ENCODE measurements around the gene KLF1. TPM values are rescaled to one million over a fixed set of nuclear protein-coding genes. Genes with fewer than 3 reads are reported as not detected.
"Not testable (repeated sequence)": the region's sequence is repeated elsewhere in the genome, so short reads cannot be mapped to it uniquely, and the experiment has no call there.

The KLF1 gene
- total RNA-seq, 2 donors from 2014 or later, result 0.61 TPM; not detected in 1

DNA sequence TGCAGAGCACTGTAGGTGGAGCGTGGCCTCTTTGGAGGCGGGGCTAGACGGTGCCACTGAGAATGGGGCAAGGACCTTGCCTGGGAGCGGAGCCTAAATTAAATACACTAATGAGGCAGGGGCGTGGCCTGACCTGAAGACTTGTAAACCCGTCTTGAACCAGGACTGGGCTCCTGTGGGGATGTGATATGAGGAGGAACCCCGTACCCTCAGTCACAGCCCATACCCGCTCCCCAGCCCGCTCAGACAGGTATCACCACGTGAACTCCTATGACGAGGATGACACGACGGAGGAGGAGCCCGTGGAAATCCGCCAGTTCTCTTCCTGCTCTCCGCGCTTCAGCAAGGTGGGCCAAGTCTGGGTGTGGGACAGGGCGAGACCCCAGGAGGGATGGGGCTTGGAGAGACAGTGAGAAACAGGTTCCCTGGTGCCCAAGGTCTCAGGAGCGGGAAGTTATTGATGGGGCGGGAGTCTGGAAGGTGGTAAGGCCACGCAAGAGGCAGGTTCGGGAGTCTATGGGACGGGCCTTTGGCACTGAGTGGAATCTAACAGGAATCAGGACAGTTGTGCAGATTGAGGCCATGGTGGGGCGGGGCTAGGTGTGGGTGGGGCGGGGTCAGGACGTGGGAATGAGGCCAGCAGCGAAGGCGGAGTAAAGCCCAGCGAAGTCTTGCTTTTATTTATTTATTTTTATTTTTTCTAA lies 20.4 kb downstream of the KLF1 start:
- H3K27ac Mint-ChIP-seq, result no peak overlapping the region
- no peak for ATAC-seq (replicated peaks)
- H3K27me3 Mint-ChIP-seq, result peaks cover 5% of the 10 kb centered on the region
- peak overlapping the region; percentile 64 for H3K4me3 Mint-ChIP-seq
- H3K4me1 Mint-ChIP-seq, result peaks cover 11% of the 10 kb centered on the region
- H3K36me3 Mint-ChIP-seq (ENCODE audit: low read depth), result no peaks in the 10 kb centered on the region
- no peaks in the 10 kb centered on the region for H3K9me3 Mint-ChIP-seq

GRCh38 chr19:12865746-12866415 lies 21.1 kb downstream of the KLF1 start:
- Mint-ChIP-seq H3K9me3 (no peaks in the 10 kb centered on the region), H3K27me3 (peaks cover 9% of the 10 kb centered on the region), H3K4me1 (peaks cover 11% of the 10 kb centered on the region), H3K4me3 (peak overlapping the region; percentile 64), H3K27ac (no peak overlapping the region), H3K36me3 (ENCODE audit: low read depth) (no peaks in the 10 kb centered on the region)
- ATAC-seq (replicated peaks), result no peak

- H3K4me3 Mint-ChIP-seq, result no peak overlapping the region
- H3K27me3 Mint-ChIP-seq, result peaks cover 9% of the 10 kb centered on the region
- no peak overlapping the region for H3K27ac Mint-ChIP-seq
- peaks cover 11% of the 10 kb centered on the region for H3K4me1 Mint-ChIP-seq
- H3K36me3 Mint-ChIP-seq (ENCODE audit: low read depth), result no peaks in the 10 kb centered on the region
- no peak for ATAC-seq (replicated peaks)
- no peaks in the 10 kb centered on the region for H3K9me3 Mint-ChIP-seq
These were observed 22.0 kb downstream of the KLF1 start for GRCh38 chr19:12864721-12865715.

GRCh38 chr19:12864143-12864542 lies 22.9 kb downstream of the KLF1 start:
- ATAC-seq (replicated peaks), result no peak
- Mint-ChIP-seq H3K4me1 (peaks cover 11% of the 10 kb centered on the region), H3K4me3 (no peak overlapping the region), H3K27ac (no peak overlapping the region), H3K9me3 (no peaks in the 10 kb centered on the region), H3K27me3 (peaks cover 9% of the 10 kb centered on the region), H3K36me3 (ENCODE audit: low read depth) (no peaks in the 10 kb centered on the region)

DNA sequence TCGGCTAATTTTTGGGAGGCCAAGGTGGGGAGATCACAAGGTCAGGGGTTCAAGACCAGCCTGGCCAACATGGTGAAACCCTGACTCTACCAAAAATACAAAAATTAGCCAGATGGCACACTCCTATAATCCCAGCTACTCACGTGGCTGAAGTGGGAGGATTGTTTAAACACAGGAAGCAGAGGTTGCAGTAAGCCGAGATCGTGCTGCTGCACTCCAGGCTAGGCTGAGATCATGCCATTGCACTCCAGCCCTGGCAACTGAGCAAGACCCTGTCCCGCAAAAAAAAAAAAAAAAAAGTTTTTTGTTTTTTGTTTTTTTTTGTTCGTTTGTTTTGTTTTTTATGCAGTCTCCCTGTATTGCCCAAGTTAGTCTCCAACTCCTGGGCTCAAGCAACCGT lies 27.5 kb downstream of the KLF1 start:
- Mint-ChIP-seq H3K9me3 (no peaks in the 10 kb centered on the region), H3K4me1 (no peaks in the 10 kb centered on the region), H3K36me3 (ENCODE audit: low read depth) (no peaks in the 10 kb centered on the region), H3K4me3 (no peak overlapping the region), H3K27me3 (peaks cover 6% of the 10 kb centered on the region), H3K27ac (no peak overlapping the region)
- ATAC-seq (replicated peaks), result no peak

- no peak overlapping the region for H3K27ac Mint-ChIP-seq
- H3K9me3 Mint-ChIP-seq, result no peaks in the 10 kb centered on the region
- peaks cover 3% of the 10 kb centered on the region for H3K27me3 Mint-ChIP-seq
- H3K36me3 Mint-ChIP-seq (ENCODE audit: low read depth), result no peaks in the 10 kb centered on the region
- no peaks in the 10 kb centered on the region for H3K4me1 Mint-ChIP-seq
- H3K4me3 Mint-ChIP-seq, result no peak overlapping the region
- ATAC-seq (replicated peaks), result no peak
These were observed 28.7 kb downstream of the KLF1 start for GRCh38 chr19:12858041-12858928.

GRCh38 chr19:12856653-12857052 lies 30.3 kb downstream of the KLF1 start:
- no peak overlapping the region for H3K27ac Mint-ChIP-seq
- no peak overlapping the region for H3K4me3 Mint-ChIP-seq
- H3K27me3 Mint-ChIP-seq, result peaks cover 3% of the 10 kb centered on the region
- no peaks in the 10 kb centered on the region for H3K36me3 Mint-ChIP-seq (ENCODE audit: low read depth)
- ATAC-seq (replicated peaks), result no peak
- H3K4me1 Mint-ChIP-seq, result no peaks in the 10 kb centered on the region
- H3K9me3 Mint-ChIP-seq, result no peaks in the 10 kb centered on the region

DNA sequence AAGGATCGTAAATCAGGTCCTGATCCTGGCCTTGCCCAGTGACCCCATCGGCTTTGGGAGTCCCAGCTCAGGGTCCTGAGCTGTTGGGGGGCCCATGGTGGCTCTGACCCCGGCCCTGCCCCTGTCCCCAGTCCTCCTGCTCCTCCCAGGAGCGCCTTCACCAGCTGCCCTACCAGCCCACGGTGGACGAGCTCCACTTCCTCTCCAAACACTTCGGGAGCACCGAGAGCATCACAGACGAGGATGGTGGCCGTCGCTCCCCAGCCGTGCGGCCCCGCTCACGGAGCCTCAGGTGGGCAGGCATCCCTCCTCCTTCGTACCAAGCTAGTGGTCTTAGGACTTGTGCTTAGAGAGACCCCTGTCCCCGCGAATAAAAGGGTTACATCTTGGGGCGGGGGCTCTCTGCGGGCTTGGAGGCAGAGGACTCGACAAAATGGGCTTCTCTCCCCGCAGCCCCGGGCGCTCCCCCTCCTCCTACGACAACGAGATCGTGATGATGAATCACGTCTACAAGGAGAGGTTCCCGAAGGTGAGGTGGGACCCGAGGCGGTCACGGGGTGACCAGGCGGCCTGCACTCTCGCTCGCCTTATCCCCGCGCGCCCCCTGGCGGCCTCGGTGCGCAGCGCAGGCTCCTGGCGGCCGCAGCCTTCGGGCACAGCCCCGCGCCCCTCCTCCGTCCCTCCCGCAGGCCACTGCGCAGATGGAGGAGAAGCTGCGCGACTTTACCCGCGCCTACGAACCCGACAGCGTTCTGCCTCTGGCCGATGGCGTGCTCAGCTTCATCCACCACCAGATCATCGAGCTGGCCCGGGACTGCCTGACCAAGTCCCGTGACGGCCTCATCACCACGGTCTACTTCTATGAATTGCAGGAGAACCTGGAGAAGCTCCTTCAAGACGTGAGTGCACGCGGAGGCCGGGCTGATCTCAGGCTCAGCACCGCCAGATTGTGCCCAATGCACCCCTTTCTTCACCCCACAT lies 39.6 kb downstream of the KLF1 start:
- H3K4me3 Mint-ChIP-seq, result peak overlapping the region; percentile 82
- ATAC-seq (replicated peaks), result peak; percentile 98
- peak overlapping the region; percentile 85 for H3K27ac Mint-ChIP-seq
- H3K27me3 Mint-ChIP-seq, result peaks cover 16% of the 10 kb centered on the region
- H3K9me3 Mint-ChIP-seq, result no peaks in the 10 kb centered on the region
- H3K36me3 Mint-ChIP-seq (ENCODE audit: low read depth), result no peaks in the 10 kb centered on the region
- no peaks in the 10 kb centered on the region for H3K4me1 Mint-ChIP-seq

DNA sequence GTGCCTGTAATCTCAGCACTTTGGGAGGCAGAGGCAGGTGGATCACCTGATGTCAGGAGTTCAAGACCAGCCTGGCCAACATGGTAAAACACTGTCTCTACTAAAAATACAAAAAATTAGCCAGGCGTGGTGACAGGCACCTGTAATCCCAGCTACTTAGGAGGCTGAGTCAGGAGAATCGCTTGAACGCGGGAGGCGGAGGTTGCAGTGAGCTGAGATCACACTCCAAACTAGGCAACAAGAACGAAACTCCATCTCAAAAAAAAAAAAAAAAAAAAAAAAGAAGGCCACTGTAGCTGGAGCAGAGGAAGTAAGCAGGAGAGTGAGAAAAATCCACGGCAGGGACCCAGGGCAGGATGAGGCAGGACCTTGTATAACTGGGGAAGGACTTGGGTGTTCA lies 40.4 kb downstream of the KLF1 start:
- H3K4me3 Mint-ChIP-seq, result peak overlapping the region; percentile 82
- H3K9me3 Mint-ChIP-seq; H3K36me3 Mint-ChIP-seq (ENCODE audit: low read depth); ATAC-seq (replicated peaks); H3K4me1 Mint-ChIP-seq; H3K27ac Mint-ChIP-seq: not testable (repeated sequence)
- H3K27me3 Mint-ChIP-seq, result peaks cover 23% of the 10 kb centered on the region

DNA sequence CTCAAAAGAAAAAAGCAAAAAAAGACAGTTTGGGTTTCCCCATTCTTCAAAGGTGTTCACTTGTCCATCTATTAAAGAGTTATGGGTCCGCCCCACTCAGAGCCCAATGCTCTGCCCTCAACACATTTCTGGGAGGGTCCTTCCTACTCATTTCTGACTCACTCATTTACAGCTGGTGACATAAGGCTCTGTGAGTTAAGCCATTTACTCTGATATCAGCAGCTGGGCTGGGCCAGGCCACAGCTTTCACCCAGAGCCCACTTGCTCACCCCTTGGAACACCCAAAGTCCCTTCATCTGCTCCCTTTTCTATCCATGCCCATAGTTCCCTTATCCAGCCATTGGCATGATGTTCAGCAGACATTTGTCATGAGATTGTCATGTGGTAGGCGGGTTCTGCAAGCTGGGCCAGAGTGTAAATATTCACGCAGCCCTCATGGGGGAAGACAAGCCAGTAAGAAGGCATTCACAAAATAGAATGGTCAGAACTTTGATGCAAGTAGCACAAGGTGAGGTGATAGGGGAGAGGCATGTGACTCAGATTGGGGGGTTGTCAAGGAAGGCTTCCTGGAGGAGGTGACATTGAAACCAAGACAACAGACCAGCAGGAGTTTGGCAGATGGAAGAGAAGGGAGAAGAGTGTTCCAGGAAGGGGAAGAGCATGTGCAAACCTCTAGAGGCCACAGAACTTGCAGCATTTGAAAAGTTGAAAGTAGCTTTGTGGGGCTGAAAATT lies 42.8 kb downstream of the KLF1 start:
- Mint-ChIP-seq H3K36me3 (ENCODE audit: low read depth) (no peaks in the 10 kb centered on the region), H3K27me3 (peaks cover 41% of the 10 kb centered on the region), H3K27ac (no peak overlapping the region), H3K4me1 (peaks cover 9% of the 10 kb centered on the region), H3K9me3 (no peaks in the 10 kb centered on the region), H3K4me3 (no peak overlapping the region)
- ATAC-seq (replicated peaks), result no peak

GRCh38 chr19:12843328-12843727 lies 43.7 kb downstream of the KLF1 start:
- Mint-ChIP-seq H3K27ac (no peak overlapping the region), H3K9me3 (no peaks in the 10 kb centered on the region), H3K36me3 (ENCODE audit: low read depth) (no peaks in the 10 kb centered on the region), H3K4me1 (peaks cover 11% of the 10 kb centered on the region), H3K27me3 (peaks cover 43% of the 10 kb centered on the region), H3K4me3 (no peak overlapping the region)
- no peak for ATAC-seq (replicated peaks)

DNA sequence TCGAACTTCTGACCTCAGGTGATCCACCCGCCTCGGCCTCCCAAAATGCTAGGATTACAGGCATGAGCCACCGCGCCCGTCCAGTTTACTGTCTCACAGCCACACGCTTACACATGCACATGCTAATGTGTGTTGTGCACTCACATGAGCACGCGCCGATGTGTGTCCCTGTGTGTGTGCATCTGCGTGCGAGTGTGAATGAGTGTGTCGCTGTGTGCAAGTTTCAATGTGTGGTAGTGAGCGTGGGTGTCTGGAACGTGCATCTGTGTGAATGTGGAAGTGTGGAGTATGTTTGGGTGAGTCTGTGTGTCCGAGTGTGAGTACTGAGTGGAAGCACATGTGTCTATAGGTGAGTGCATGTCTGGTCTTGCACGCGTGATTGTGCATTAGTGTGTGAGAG lies 44.5 kb downstream of the KLF1 start:
- Mint-ChIP-seq H3K27ac (no peak overlapping the region), H3K27me3 (peaks cover 45% of the 10 kb centered on the region), H3K9me3 (no peaks in the 10 kb centered on the region), H3K4me1 (peaks cover 12% of the 10 kb centered on the region), H3K36me3 (ENCODE audit: low read depth) (no peaks in the 10 kb centered on the region), H3K4me3 (no peak overlapping the region)
- ATAC-seq (replicated peaks), result no peak
